Measurements from ENCODE around the gene SLC34A3. TPM values are rescaled to one million over a fixed set of nuclear protein-coding genes. Genes with fewer than 3 reads are reported as not detected.

Gene SLC34A3
- total and polyA plus RNA-seq, 2 donors (not counting 3 experiments of a cell fraction or from before 2014, with no cell fraction given), result not detected

GRCh38 chr9:137240841-137241489 lies 10.3 kb downstream of the SLC34A3 start, which contains the start of gene TUBB4B:
Gene TUBB4B, plus strand, starts transcription at chr9:137241287. Its CDS starts 74 bp downstream, at chr9:137241361.
- DNase-seq (ENCODE audit: low read depth, low spot score) (peak; percentile 100), FAIRE-seq (peak; percentile 99)
- dilution Hi-C loops (cut with MboI; ENCODE audit: extremely low pct_ligation_motif_present, low sequenced_read_pairs), result no loop called here
- H3K4me3 ChIP-seq (replicated peaks in 1 of 3; ENCODE audit: insufficient read depth in 1 of 3, low read depth in 1 of 3, low read length in 3 of 3), result peak within 1 kb of the TSS; percentile 70 to 76 (median 73)
- peak within 1 kb of the TSS; percentile 85 for H3K4me2 ChIP-seq (ENCODE audit: insufficient read depth, low read length)
- BruUV-seq (replicated peaks), result no TSS peak
- H2AFZ ChIP-seq (ENCODE audit: low read depth, low read length), result peak within 1 kb of the TSS; percentile 57
- ChIA-PET CTCF (interaction anchor here (1.0 to 2.1 kb wide), 7 partner anchors 13 to 194 kb away, joined by 3 to 7 read pairs (median 4); partner anchors contain the start of genes DPP7, NELFB and RNF224), POLR2A (interaction anchor here (0.6 to 5.0 kb wide), 26 partner anchors 9 to 431 kb away, joined by 3 to 66 read pairs (median 4); partner anchors contain the start of genes ANAPC2, MAN1B1, NELFB and PAXX)
- no peaks in the 10 kb centered on the region for H3K9me1 ChIP-seq (replicated peaks; ENCODE audit: control insufficient read depth, extremely low read depth, insufficient read depth, low read length)
- peak within 1 kb of the TSS; percentile 66 for H3K9ac ChIP-seq (replicated peaks; ENCODE audit: extremely low read depth, insufficient read depth, low read length)
- H3K27me3 ChIP-seq (ENCODE audit: control insufficient read depth in 2 of 2, insufficient read depth in 2 of 2, low read length in 2 of 2), result no peaks in the 10 kb centered on the region
- intact Hi-C loops (cut with micrococcal nuclease), result loop anchor here (1.0 to 2.0 kb wide), 4 partner anchors 14 to 40 kb away; partner anchors contain the start of genes NELFB, TOR4A and TPRN
- no peaks in the 10 kb centered on the region for H4K20me1 ChIP-seq (replicated peaks; ENCODE audit: control insufficient read depth, extremely low read depth, insufficient read depth, low read length)
- H3K9me3 ChIP-seq (replicated peaks; ENCODE audit: control insufficient read depth, insufficient read depth, low read length), result no peaks in the 10 kb centered on the region
- peaks cover 13% of the 10 kb centered on the region for H3K4me1 ChIP-seq (ENCODE audit: control insufficient read depth, extremely low read depth, insufficient read depth, low read length)
- peaks cover 25% of the 10 kb centered on the region for H3K79me2 ChIP-seq (ENCODE audit: control insufficient read depth, insufficient read depth, low read length)
- H3K27ac ChIP-seq (ENCODE audit: insufficient read depth, low read depth, low read length), result peak within 1 kb of the TSS; percentile 71
- TF ChIP-seq MAX (IDR thresholded peaks at IDR 0.05; ENCODE audit: insufficient read depth, insufficient read length), result no peak
- TF ChIP-seq CTCF (IDR thresholded peaks at IDR 0.05; ENCODE audit: extremely low read depth in 1 of 2, insufficient read depth in 1 of 2, low read depth in 1 of 2, low read length in 2 of 2), result no peak
- TF ChIP-seq FOS (IDR thresholded peaks at IDR 0.05; ENCODE audit: borderline replicate concordance, insufficient read depth, low read length), result no peak
- peak; percentile 100 for TF ChIP-seq POLR2AphosphoS5 (IDR thresholded peaks at IDR 0.05; ENCODE audit: insufficient read depth, low read depth, low read length)
- TF ChIP-seq MYC (IDR thresholded peaks at IDR 0.05; ENCODE audit: low read depth, low read length), result no peak
- no peak for TF ChIP-seq EZH2 (IDR thresholded peaks at IDR 0.05; ENCODE audit: borderline replicate concordance, low read depth, low read length, severe bottlenecking)
- TF ChIP-seq POLR2A (IDR thresholded peaks at IDR 0.05; ENCODE audit: low read depth, low read length), result peak; percentile 99
- peaks cover 6 to 16% of the 10 kb centered on the region in 2 experiments for H3K36me3 ChIP-seq (ENCODE audit: control insufficient read depth in 2 of 2, extremely low read depth in 1 of 2, insufficient read depth in 2 of 2, low read length in 2 of 2)
